Nephron progenitor cell (in vitro differentiated cells): ENCODE data around the gene C6.

Experiments
- DNase-seq: peaks from one replicate; pipeline ENCODE4 v3.0.0; 2021
- H3K27ac Mint-ChIP-seq: 2 replicates; pipeline ENCODE4 v1.8.0; 2021; ENCODE audit warnings: mild to moderate bottlenecking, moderate library complexity, mixed read lengths
- H3K27me3 Mint-ChIP-seq: 2 replicates; pipeline ENCODE4 v1.8.0; 2021; ENCODE audit warnings: mild to moderate bottlenecking, low read depth, mixed read lengths; ENCODE audit not compliant: poor library complexity
- H3K36me3 Mint-ChIP-seq: 2 replicates; pipeline ENCODE4 v1.8.0; 2021; ENCODE audit warnings: low read depth, mixed read lengths
- H3K4me1 Mint-ChIP-seq: 2 replicates; pipeline ENCODE4 v1.8.0; 2021; ENCODE audit warnings: mixed read lengths
- H3K4me3 Mint-ChIP-seq: 2 replicates; pipeline ENCODE4 v1.8.0; 2021; ENCODE audit warnings: mild to moderate bottlenecking, moderate library complexity, mixed read lengths
- H3K9me3 Mint-ChIP-seq: 2 replicates; pipeline ENCODE4 v1.8.0; 2021; ENCODE audit warnings: mild to moderate bottlenecking, moderate library complexity, mixed read lengths
- TF ChIP-seq, protein P1 (sequence below): fragments of 200-600 bp; sonication (generic); IDR thresholded peaks from 2 replicates; pipeline ENCODE4 v1.5.0; 2021; ENCODE audit warnings: antibody characterized with exemption

Gene C6

DNA sequence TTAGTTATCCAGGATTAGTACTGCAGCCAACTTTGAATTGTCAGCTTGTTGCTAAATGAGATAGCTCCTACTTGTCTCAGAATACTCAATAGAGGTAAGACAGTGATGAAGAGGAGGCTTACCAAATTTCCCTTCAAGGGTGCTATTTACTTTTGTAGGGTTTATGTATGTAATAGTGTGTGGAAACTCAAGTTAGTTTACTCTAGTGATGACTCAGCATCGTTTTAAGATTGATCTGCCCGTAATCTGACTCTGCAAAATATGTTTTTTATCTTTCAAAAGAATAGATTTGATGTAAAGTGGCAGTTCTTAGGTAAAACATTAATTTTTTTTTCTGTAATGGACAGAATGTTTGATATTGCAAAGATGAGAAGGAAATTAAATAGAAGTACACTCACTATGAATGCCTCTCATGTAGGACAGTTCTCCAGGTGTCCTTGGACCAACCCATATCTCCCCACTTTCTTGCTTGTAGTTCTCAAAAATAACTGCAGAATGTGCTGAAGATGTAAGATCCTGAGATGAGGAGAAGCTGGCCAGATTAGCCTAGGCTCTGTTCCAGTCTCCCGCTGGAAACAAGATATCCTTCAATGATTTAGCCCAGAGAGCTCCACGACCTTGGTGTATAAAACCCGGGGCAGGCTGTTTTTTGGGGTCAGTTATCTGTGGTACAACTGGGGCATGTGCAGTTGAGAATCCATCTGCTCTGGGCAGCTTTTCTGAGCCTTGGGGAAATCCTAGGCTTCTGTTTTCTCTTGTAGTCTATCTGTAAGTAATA, 117.8 kb downstream of the C6 start:
- no peak overlapping the region for H3K27ac Mint-ChIP-seq
- H3K4me3 Mint-ChIP-seq = no peak overlapping the region
- TF ChIP-seq, protein P1, sequence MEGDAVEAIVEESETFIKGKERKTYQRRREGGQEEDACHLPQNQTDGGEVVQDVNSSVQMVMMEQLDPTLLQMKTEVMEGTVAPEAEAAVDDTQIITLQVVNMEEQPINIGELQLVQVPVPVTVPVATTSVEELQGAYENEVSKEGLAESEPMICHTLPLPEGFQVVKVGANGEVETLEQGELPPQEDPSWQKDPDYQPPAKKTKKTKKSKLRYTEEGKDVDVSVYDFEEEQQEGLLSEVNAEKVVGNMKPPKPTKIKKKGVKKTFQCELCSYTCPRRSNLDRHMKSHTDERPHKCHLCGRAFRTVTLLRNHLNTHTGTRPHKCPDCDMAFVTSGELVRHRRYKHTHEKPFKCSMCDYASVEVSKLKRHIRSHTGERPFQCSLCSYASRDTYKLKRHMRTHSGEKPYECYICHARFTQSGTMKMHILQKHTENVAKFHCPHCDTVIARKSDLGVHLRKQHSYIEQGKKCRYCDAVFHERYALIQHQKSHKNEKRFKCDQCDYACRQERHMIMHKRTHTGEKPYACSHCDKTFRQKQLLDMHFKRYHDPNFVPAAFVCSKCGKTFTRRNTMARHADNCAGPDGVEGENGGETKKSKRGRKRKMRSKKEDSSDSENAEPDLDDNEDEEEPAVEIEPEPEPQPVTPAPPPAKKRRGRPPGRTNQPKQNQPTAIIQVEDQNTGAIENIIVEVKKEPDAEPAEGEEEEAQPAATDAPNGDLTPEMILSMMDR = no peak

DNA sequence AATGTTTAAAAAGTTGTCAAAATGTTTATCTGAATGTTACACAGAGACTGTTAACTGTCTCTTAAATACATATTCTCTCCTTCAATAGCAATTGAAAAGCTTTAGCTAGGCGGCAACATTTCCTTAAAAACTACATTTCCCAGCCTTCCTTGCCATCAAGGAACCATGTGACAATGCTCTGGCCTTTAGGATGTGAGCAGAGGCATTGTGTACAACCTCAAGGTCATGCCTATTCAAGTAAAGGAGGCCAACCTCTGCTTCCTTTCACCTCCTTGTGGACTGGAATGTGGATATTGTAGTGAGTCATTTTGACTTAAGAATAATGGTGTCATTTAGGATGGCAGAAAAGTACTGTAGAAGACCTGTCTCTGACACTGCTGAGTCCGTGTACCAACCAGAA, 118.5 kb downstream of the C6 start:
- Mint-ChIP-seq H3K36me3 (no peaks in the 10 kb centered on the region), H3K27ac (no peak overlapping the region), H3K27me3 (no peaks in the 10 kb centered on the region), H3K9me3 (peaks cover 13% of the 10 kb centered on the region), H3K4me3 (no peak overlapping the region), H3K4me1 (no peaks in the 10 kb centered on the region)
- TF ChIP-seq, protein P1 = no peak
- no peak for DNase-seq

More for the DNA sequence above, 117.8 kb downstream of the C6 start:
- Mint-ChIP-seq H3K36me3 (no peaks in the 10 kb centered on the region), H3K9me3 (peaks cover 13% of the 10 kb centered on the region), H3K27me3 (no peaks in the 10 kb centered on the region), H3K4me1 (no peaks in the 10 kb centered on the region)
- DNase-seq = no peak

- TF ChIP-seq, protein P1 = no peak
- H3K4me1 Mint-ChIP-seq = no peaks in the 10 kb centered on the region
- no peak overlapping the region for H3K4me3 Mint-ChIP-seq
- no peak overlapping the region for H3K27ac Mint-ChIP-seq
- H3K9me3 Mint-ChIP-seq = peaks cover 13% of the 10 kb centered on the region
- H3K36me3 Mint-ChIP-seq = no peaks in the 10 kb centered on the region
- no peak for DNase-seq
- H3K27me3 Mint-ChIP-seq = no peaks in the 10 kb centered on the region
These were observed 119.5 kb downstream of the C6 start for GRCh38 chr5:41093803-41094202.
